Left lung (tissue), 10 donors: ENCODE results near the gene ATG16L1. TPM values are rescaled to one million over a fixed set of nuclear protein-coding genes. Genes with fewer than 3 reads are reported as not detected.

Source experiments
- ATAC-seq: fragments of 200-7000 bp; cut with Tn5 transposase; one replicate; pipeline ENCODE4 v1.9.1; 2020; ENCODE audit warnings: moderate library complexity
- DNase-seq, 4 donors: peaks; one replicate each; pipeline ENCODE4 v3.0.0-alpha.2; 2013 to 2020
- H3K27ac ChIP-seq, 2 donors: fragments of 200-600 bp; sonication (generic) in 1 of 2; one replicate each; pipeline versions ENCODE4 v1.5.0 to v1.8.0; 2020 to 2021
- H3K27me3 ChIP-seq, 2 donors: fragments of 200-600 bp; sonication (generic) in 1 of 2; one replicate each; pipeline versions ENCODE4 v1.5.0 to v1.8.0; 2020 to 2021
- H3K36me3 ChIP-seq, 2 donors: fragments of 200-600 bp; sonication (generic) in 1 of 2; one replicate each; pipeline versions ENCODE4 v1.5.0 to v1.8.0; 2020 to 2021
- H3K4me1 ChIP-seq, 2 donors: fragments of 200-600 bp; one replicate each; pipeline ENCODE4 v1.8.0; 2021
- H3K4me3 ChIP-seq, 2 donors: fragments of 200-600 bp; sonication (generic) in 1 of 2; one replicate each; pipeline versions ENCODE4 v1.5.0 to v1.8.0; 2020 to 2021; ENCODE audit warnings: mild to moderate bottlenecking in 1 of 2
- H3K9me3 ChIP-seq, 2 donors: fragments of 200-600 bp; sonication (generic) in 1 of 2; one replicate each; pipeline versions ENCODE4 v1.5.0 to v1.8.0; 2020 to 2021
- CTCF ChIP-seq, 2 donors: fragments of 200-600 bp; sonication (generic) in 1 of 2; IDR thresholded peaks; one replicate each; pipeline versions ENCODE4 v1.5.0 to v1.8.0; 2021; ENCODE audit warnings: antibody characterized with exemption in 2 of 2
- intact Hi-C, 2 donors: fragments of 100-400 bp; cut with DNase I; formaldehyde crosslinking; loops; one replicate each; pipeline versions ENCODE4 v1.11.2 to v1.14.2; 2022
- polyA plus RNA-seq, 6 donors: library from polyadenylated mRNA; unstranded; fragments of 120-200 nt; gene quantifications; one replicate each; pipeline ENCODE4 v1.2.1, GENCODE V29; 2013; ENCODE audit not compliant: insufficient read length in 6 of 6
- total RNA-seq, 2 donors: library from RNA; stranded (reverse); fragmentation: NEBNext Ultra II Directional; extraction: Animal tissue kit (Norgen Biotek cat#: 25700); gene quantifications; one replicate each; pipeline ENCODE4 v1.2.1, GENCODE V29; 2021
- donor health status: DM: no; HTN: yes; CAD: no.
- donor health status: DM: no; HTN: no; CAD: no.

Gene ATG16L1
- total and polyA plus RNA-seq, 8 donors = 21.1 to 29.4 (median 23.7) TPM

GRCh38 chr2:233225230-233226068 lies 26.0 kb upstream of the ATG16L1 start:
- H3K27ac ChIP-seq = no peak overlapping the region
- H3K27me3 ChIP-seq = no peaks in the 10 kb centered on the region
- no peak for TF ChIP-seq CTCF (IDR thresholded peaks at IDR 0.05)
- no peak for ATAC-seq
- H3K4me3 ChIP-seq = no peak overlapping the region
- intact Hi-C loops = no loop called here
- no peaks in the 10 kb centered on the region for H3K36me3 ChIP-seq
- no peaks in the 10 kb centered on the region for H3K9me3 ChIP-seq
- DNase-seq = no peak
- no peaks in the 10 kb centered on the region for H3K4me1 ChIP-seq

DNA sequence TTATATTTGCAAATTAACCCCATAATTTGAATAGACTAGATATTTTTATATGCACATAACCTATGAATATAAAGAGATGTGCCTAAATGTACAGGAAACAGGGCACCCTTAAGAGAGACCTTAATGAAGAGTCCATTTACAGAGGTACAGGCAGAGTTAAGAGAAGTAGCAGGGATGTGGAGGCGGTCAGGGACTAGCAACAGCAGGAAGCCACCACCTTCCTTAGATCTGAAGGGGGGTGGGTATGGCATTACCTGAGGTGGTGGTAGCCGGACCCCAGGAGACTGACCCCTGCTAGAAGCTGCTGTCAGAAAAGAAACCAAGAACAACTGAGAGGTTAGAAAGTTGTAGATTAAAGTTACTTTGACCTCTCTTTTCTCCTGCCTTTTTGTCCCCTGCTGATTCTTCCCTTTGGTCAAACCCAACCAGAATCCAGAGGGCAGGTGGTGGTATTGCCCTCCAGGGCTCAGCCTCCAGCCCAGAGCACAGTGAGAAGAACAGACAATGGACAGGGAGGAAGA lies 24.9 kb upstream of the ATG16L1 start:
- Histone ChIP-seq H3K4me1 (peaks cover 0 to 10% of the 10 kb centered on the region in 2 donors), H3K36me3 (no peaks in the 10 kb centered on the region), H3K27me3 (no peaks in the 10 kb centered on the region), H3K9me3 (no peaks in the 10 kb centered on the region), H3K27ac (no peak overlapping the region), H3K4me3 (no peak overlapping the region)
- no peak for TF ChIP-seq CTCF (IDR thresholded peaks at IDR 0.05)
- ATAC-seq (no peak), DNase-seq (no peak)
- intact Hi-C loops = no loop called here

DNA sequence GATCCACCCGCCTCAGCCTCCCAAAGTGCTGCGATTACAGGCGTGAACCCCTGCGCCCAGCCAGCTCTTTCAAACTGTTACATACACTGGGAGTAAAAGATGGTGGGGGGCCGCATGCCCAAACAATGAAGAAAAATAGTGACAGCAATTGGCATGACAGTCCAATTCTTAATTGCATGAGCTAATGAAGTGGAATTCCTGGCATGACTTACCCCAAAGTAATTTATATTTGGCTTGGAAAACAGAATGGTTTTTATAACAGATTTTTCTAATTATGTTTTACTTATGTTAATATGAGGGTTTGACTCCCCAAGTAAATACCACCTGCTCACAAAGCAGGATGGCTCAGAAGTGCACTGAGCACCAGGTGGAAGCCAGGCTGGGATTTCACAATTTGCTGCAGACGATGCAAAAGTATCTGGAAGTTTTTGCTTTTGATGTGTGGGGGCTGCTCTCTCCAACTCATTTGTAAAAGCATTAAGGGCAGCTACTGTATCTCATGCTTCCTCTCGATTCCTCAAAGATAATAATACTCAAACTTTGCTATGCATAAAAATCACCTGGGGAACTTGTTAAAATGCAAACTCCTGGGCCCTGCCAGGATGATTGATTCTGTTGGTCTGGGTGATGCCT lies 24.0 kb upstream of the ATG16L1 start:
- Histone ChIP-seq H3K27me3 (no peaks in the 10 kb centered on the region), H3K9me3 (no peaks in the 10 kb centered on the region), H3K4me1 (peaks cover 0 to 19% of the 10 kb centered on the region in 2 donors), H3K27ac (no peak overlapping the region), H3K36me3 (no peaks in the 10 kb centered on the region), H3K4me3 (no peak overlapping the region)
- TF ChIP-seq CTCF (IDR thresholded peaks at IDR 0.05) = no peak
- intact Hi-C loops = no loop called here
- ATAC-seq (no peak), DNase-seq (no peak)

GRCh38 chr2:233228376-233228775 lies 23.1 kb upstream of the ATG16L1 start:
- H3K27me3 ChIP-seq = no peaks in the 10 kb centered on the region
- intact Hi-C loops = no loop called here
- no peaks in the 10 kb centered on the region for H3K9me3 ChIP-seq
- no peak for ATAC-seq
- DNase-seq = peak in 2 of 4 donors; percentile 38 to 61
- H3K36me3 ChIP-seq = no peaks in the 10 kb centered on the region
- no peak for TF ChIP-seq CTCF (IDR thresholded peaks at IDR 0.05)
- H3K4me3 ChIP-seq = no peak overlapping the region
- no peak overlapping the region for H3K27ac ChIP-seq
- H3K4me1 ChIP-seq = peaks cover 0 to 23% of the 10 kb centered on the region in 2 donors

- Histone ChIP-seq H3K27ac (peak overlapping the region in 1 of 2 donors; percentile 69), H3K27me3 (no peaks in the 10 kb centered on the region), H3K4me3 (no peak overlapping the region), H3K36me3 (no peaks in the 10 kb centered on the region), H3K4me1 (peaks cover 0 to 37% of the 10 kb centered on the region in 2 donors), H3K9me3 (no peaks in the 10 kb centered on the region)
- ATAC-seq (no peak), DNase-seq (no peak)
- intact Hi-C loops = no loop called here
- TF ChIP-seq CTCF (IDR thresholded peaks at IDR 0.05) = no peak
These were observed 17.7 kb upstream of the ATG16L1 start for GRCh38 chr2:233233618-233234230.
